Right ventricle myocardium superior (tissue), 1 donor: Measurements from ENCODE around the gene CYTL1. TPM values are rescaled to one million over a fixed set of nuclear protein-coding genes. Genes with fewer than 3 reads are reported as not detected.

Experiments
- ATAC-seq: fragments of 200-7000 bp; cut with Tn5 transposase; one replicate; pipeline ENCODE4 v1.9.1; 2020; ENCODE audit warnings: mild to moderate bottlenecking; ENCODE audit not compliant: poor library complexity
- DNase-seq: peaks from one replicate; pipeline ENCODE4 v3.0.0-alpha.2; 2020
- intact Hi-C: fragments of 100-400 bp; cut with DNase I; formaldehyde crosslinking; loops from one replicate; pipeline ENCODE4 v1.11.2; 2022
- total RNA-seq: library from RNA; stranded (reverse); fragmentation: NEBNext Ultra II Directional; extraction: Animal tissue kit (Norgen Biotek cat#: 25700); gene quantifications from one replicate; pipeline ENCODE4 v1.2.1, GENCODE V29; 2021
- donor health status: DM: no; HTN: yes; CAD: no; lungs with severe emphysema.

CYTL1 gene
- total RNA-seq, 1 donor from 2014 or later: not detected

- DNase-seq (no peak), ATAC-seq (no peak)
- intact Hi-C loops: no loop called here
Measured at GRCh38 chr4:4986841-4987240, 32.4 kb downstream of the CYTL1 start.

GRCh38 chr4:4985844-4986243 lies 33.4 kb downstream of the CYTL1 start:
- ATAC-seq: no peak
- intact Hi-C loops: no loop called here

GRCh38 chr4:4985036-4985435 lies 34.2 kb downstream of the CYTL1 start:
- no peak for ATAC-seq
- intact Hi-C loops: no loop called here
- DNase-seq: no peak

More at GRCh38 chr4:4985844-4986243, 33.4 kb downstream of the CYTL1 start:
- no peak for DNase-seq

- ATAC-seq (no peak), DNase-seq (no peak)
- intact Hi-C loops: no loop called here
Measured at GRCh38 chr4:4984186-4984585, 35.1 kb downstream of the CYTL1 start.

- intact Hi-C loops: no loop called here
- DNase-seq: no peak
- peak; percentile 47 for ATAC-seq
Measured at GRCh38 chr4:4981827-4982226, 37.4 kb downstream of the CYTL1 start.

GRCh38 chr4:4981427-4981826 lies 37.8 kb downstream of the CYTL1 start:
- ATAC-seq: peak; percentile 85
- intact Hi-C loops: no loop called here
- DNase-seq: no peak

- ATAC-seq (peak; percentile 72), DNase-seq (no peak)
- intact Hi-C loops: no loop called here
Measured at GRCh38 chr4:4980621-4981230, 38.5 kb downstream of the CYTL1 start.

GRCh38 chr4:4979971-4980370 lies 39.3 kb downstream of the CYTL1 start:
- no peak for ATAC-seq
- no peak for DNase-seq
- intact Hi-C loops: no loop called here

GRCh38 chr4:4974727-4975126 lies 44.5 kb downstream of the CYTL1 start:
- intact Hi-C loops: no loop called here
- ATAC-seq: no peak
- DNase-seq: no peak

- no peak for ATAC-seq
- DNase-seq: no peak
- intact Hi-C loops: no loop called here
Measured at GRCh38 chr4:4971796-4972195, 47.5 kb downstream of the CYTL1 start.

GRCh38 chr4:4969298-4969697 lies 50.0 kb downstream of the CYTL1 start:
- intact Hi-C loops: no loop called here
- peak; percentile 74 for DNase-seq
- peak; percentile 61 for ATAC-seq

- DNase-seq: no peak
- no peak for ATAC-seq
- intact Hi-C loops: no loop called here
Measured at GRCh38 chr4:4968161-4968725, 51.0 kb downstream of the CYTL1 start.

Other genes starting within 250 kb of the CYTL1 start
- gene MSX1, start 159.8 kb downstream of the CYTL1 start, total RNA-seq: 3.9 TPM
- gene STK32B, start 32.0 kb upstream of the CYTL1 start, total RNA-seq: 1.0 TPM